H1 (cell line): ENCODE measurements around the gene ACY1. TPM values are rescaled to one million over a fixed set of nuclear protein-coding genes. Genes with fewer than 3 reads are reported as not detected.

Source experiments
- CTCF ChIA-PET: fragments of 300-600 bp; sonication (Branson Sonifier 250); formaldehyde crosslinking; loops from one replicate; lab custom pipeline; 2021; ENCODE audit not compliant: partially characterized antibody; lab: Charles Lee
- POLR2A ChIA-PET: fragments of 300-600 bp; sonication (Branson Sonifier 250); formaldehyde crosslinking; loops from one replicate; lab custom pipeline; 2021; ENCODE audit warnings: inconsistent platforms; ENCODE audit not compliant: partially characterized antibody; lab: Charles Lee
- DNase-seq, 2 experiments: peaks; one replicate each; pipeline versions ENCODE4 v3.0.0 to v3.0.0-alpha.2; 2010 to 2022; ENCODE audit warnings: low spot score in 2 of 2, low read depth in 1 of 2, mixed read lengths in 1 of 2
- FAIRE-seq: peaks from 2 replicates; lab custom pipeline; 2011; peaks lifted over from hg19 to GRCh38; lab: Jason Lieb, UNC
- H2AFZ ChIP-seq: 2 replicates; pipeline ENCODE4 v1.8.1; 2012; ENCODE audit warnings: low read length, inconsistent platforms
- H2AK5ac ChIP-seq: 2 replicates; pipeline ENCODE4 v1.6.1; 2013; ENCODE audit warnings: low read depth, low read length
- H2BK120ac ChIP-seq: replicated peaks from 2 replicates; pipeline ENCODE3; 2013; ENCODE audit warnings: low read depth, low read length, inconsistent platforms
- H2BK12ac ChIP-seq: 2 replicates; pipeline ENCODE4 v1.6.1; 2013; ENCODE audit warnings: low read depth, low read length
- H2BK15ac ChIP-seq: 2 replicates; pipeline ENCODE4 v1.6.1; 2013; ENCODE audit warnings: low read length
- H2BK20ac ChIP-seq: 2 replicates; pipeline ENCODE4 v1.6.1; 2013; ENCODE audit warnings: low read length
- H2BK5ac ChIP-seq: 2 replicates; pipeline ENCODE4 v1.6.1; 2013; ENCODE audit warnings: low read depth, low read length
- H3K14ac ChIP-seq: 2 replicates; pipeline ENCODE4 v1.6.1; 2013; ENCODE audit warnings: inconsistent platforms; ENCODE audit not compliant: insufficient read length
- H3K18ac ChIP-seq: 2 replicates; pipeline ENCODE4 v1.6.1; 2013; ENCODE audit warnings: low read length; ENCODE audit errors: extremely low read depth
- H3K23ac ChIP-seq: 2 replicates; pipeline ENCODE4 v1.6.1; 2013; ENCODE audit warnings: inconsistent platforms; ENCODE audit not compliant: insufficient read length
- H3K23me2 ChIP-seq: 2 replicates; pipeline ENCODE4 v1.6.1; 2013; ENCODE audit warnings: low read depth, low read length
- H3K27ac ChIP-seq: 2 replicates; pipeline ENCODE4 v1.6.1; 2011; ENCODE audit warnings: low read depth, low read length, inconsistent platforms
- H3K27me3 ChIP-seq, 4 experiments: replicated peaks in 1 of 4; 1 replicate in 1 of 4; 2 replicates in 3 of 4; pipeline versions ENCODE4 v1.6.1 to v1.8.1; 2011 to 2013; ENCODE audit warnings: low read length in 3 of 4, mild to moderate bottlenecking in 3 of 4, inconsistent platforms in 2 of 4, mixed read lengths in 2 of 4, moderate library complexity in 1 of 4; ENCODE audit not compliant: control insufficient read depth in 3 of 4, insufficient read depth in 3 of 4; ENCODE audit errors: extremely low read depth in 1 of 4
- H3K36me3 ChIP-seq, 4 experiments: 2 replicates each; pipeline versions ENCODE4 v1.6.1 to v1.8.1; 2011 to 2013; ENCODE audit warnings: mild to moderate bottlenecking in 4 of 4, low read length in 3 of 4, moderate library complexity in 2 of 4, control low read depth in 1 of 4, inconsistent platforms in 1 of 4; ENCODE audit not compliant: insufficient read depth in 4 of 4, control insufficient read depth in 2 of 4
- H3K4ac ChIP-seq: replicated peaks from 2 replicates; pipeline ENCODE3; 2013; ENCODE audit warnings: low read length, low read depth, mixed read lengths, inconsistent platforms; ENCODE audit not compliant: insufficient read length
- H3K4me1 ChIP-seq, 4 experiments: replicated peaks in 1 of 4; 1 replicate in 1 of 4; 2 replicates in 3 of 4; pipeline versions ENCODE4 v1.6.1 to v1.8.1; 2011 to 2013; ENCODE audit warnings: low read length in 3 of 4, inconsistent platforms in 2 of 4, mixed read lengths in 1 of 4; ENCODE audit not compliant: insufficient read depth in 4 of 4, control insufficient read depth in 3 of 4
- H3K4me2 ChIP-seq, 2 experiments: 2 replicates each; pipeline versions ENCODE4 v1.6.1 to v1.8.1; 2011 to 2013; ENCODE audit warnings: low read depth in 2 of 2, low read length in 2 of 2, control low read depth in 1 of 2, inconsistent platforms in 1 of 2, mild to moderate bottlenecking in 1 of 2; ENCODE audit not compliant: insufficient read depth in 1 of 2
- H3K4me3 ChIP-seq, 4 experiments: fragments of 200-600, 300-600 bp in 1 of 4; sonication (generic), shearing (Covaris generic), sonication (Bioruptor Twin) in 1 of 4; 2 replicates each; pipeline versions ENCODE4 v1.5.1 to v1.8.1; 2011 to 2016; ENCODE audit warnings: low read length in 4 of 4, low read depth in 3 of 4, control low read depth in 2 of 4, inconsistent platforms in 2 of 4, mild to moderate bottlenecking in 2 of 4, mixed read lengths in 1 of 4, moderate library complexity in 1 of 4; ENCODE audit not compliant: insufficient read depth in 2 of 4; ENCODE audit errors: extremely low read depth in 1 of 4
- H3K56ac ChIP-seq: replicated peaks from 2 replicates; pipeline ENCODE3; 2013; ENCODE audit warnings: low read depth, mild to moderate bottlenecking, mixed read lengths, low read length, inconsistent platforms; ENCODE audit not compliant: insufficient read length
- H3K79me1 ChIP-seq: 2 replicates; pipeline ENCODE4 v1.6.1; 2013; ENCODE audit warnings: low read depth, low read length, control low read depth
- H3K79me2 ChIP-seq, 2 experiments: 2 replicates each; pipeline versions ENCODE4 v1.6.1 to v1.8.1; 2012 to 2013; ENCODE audit warnings: low read length in 2 of 2, mild to moderate bottlenecking in 2 of 2, inconsistent platforms in 1 of 2; ENCODE audit not compliant: insufficient read depth in 2 of 2, control insufficient read depth in 1 of 2
- H3K9ac ChIP-seq, 4 experiments: replicated peaks in 1 of 4; 1 replicate in 1 of 4; 2 replicates in 3 of 4; pipeline versions ENCODE4 v1.6.1 to v1.8.1; 2011 to 2013; ENCODE audit warnings: low read depth in 3 of 4, low read length in 3 of 4, control low read depth in 2 of 4, mild to moderate bottlenecking in 2 of 4, moderate library complexity in 2 of 4, inconsistent platforms in 1 of 4; ENCODE audit errors: extremely low read depth in 1 of 4
- H3K9me3 ChIP-seq, 2 experiments: 2 replicates each; pipeline versions ENCODE4 v1.6.1 to v1.8.1; 2012 to 2013; ENCODE audit warnings: mild to moderate bottlenecking in 2 of 2, moderate library complexity in 2 of 2, control low read depth in 1 of 2, inconsistent platforms in 1 of 2, low read depth in 1 of 2, low read length in 1 of 2, mixed read lengths in 1 of 2; ENCODE audit not compliant: insufficient read depth in 2 of 2
- H4K20me1 ChIP-seq, 2 experiments: replicated peaks in 1 of 2; 2 replicates each; pipeline versions ENCODE3 to v1.8.1; 2011 to 2013; ENCODE audit warnings: inconsistent platforms in 2 of 2, low read length in 2 of 2, mild to moderate bottlenecking in 1 of 2; ENCODE audit not compliant: insufficient read depth in 2 of 2, control insufficient read depth in 1 of 2
- H4K5ac ChIP-seq: 2 replicates; pipeline ENCODE4 v1.6.1; 2013; ENCODE audit warnings: low read length, low read depth, mixed read lengths, inconsistent platforms; ENCODE audit not compliant: insufficient read length
- H4K8ac ChIP-seq: 2 replicates; pipeline ENCODE4 v1.8.0; 2013; ENCODE audit warnings: mild to moderate bottlenecking, moderate library complexity, low read length, inconsistent platforms; ENCODE audit not compliant: insufficient read depth; ENCODE audit errors: extremely low read depth
- H4K91ac ChIP-seq: replicated peaks from 2 replicates; pipeline ENCODE3; 2013; ENCODE audit warnings: low read length, mixed read lengths, inconsistent platforms; ENCODE audit not compliant: insufficient read length
- BACH1 ChIP-seq: IDR thresholded peaks from 2 replicates; pipeline ENCODE4 v1.6.1; 2012; ENCODE audit warnings: low read length, improper control_type of control experiment
- CBX5 ChIP-seq: fragments of 300-800, 300-1000 bp; sonication (generic); IDR thresholded peaks from 2 replicates; pipeline ENCODE4 v1.7.1; 2016; ENCODE audit warnings: antibody characterized with exemption, low read length, low read depth
- GABPA ChIP-seq: IDR thresholded peaks from 2 replicates; pipeline ENCODE4 v1.6.1; 2011; ENCODE audit warnings: mild to moderate bottlenecking, low read length, moderate library complexity, borderline replicate concordance; ENCODE audit not compliant: insufficient read depth
- MAFK ChIP-seq: IDR thresholded peaks from 2 replicates; pipeline ENCODE4 v1.6.1; 2012; ENCODE audit warnings: low read depth, mild to moderate bottlenecking, improper control_type of control experiment, low read length
- PHF8 ChIP-seq: fragments of 200-600 bp; sonication (generic); conservative IDR thresholded peaks from 2 replicates; pipeline ENCODE4 v1.7.1; 2012; ENCODE audit warnings: low read depth, mild to moderate bottlenecking, inconsistent platforms, low read length, moderate library complexity
- POLR2AphosphoS5 ChIP-seq: IDR thresholded peaks from 2 replicates; pipeline ENCODE4 v1.6.1; 2011; ENCODE audit warnings: low read depth, low read length
- POU5F1 ChIP-seq: IDR thresholded peaks from 2 replicates; pipeline ENCODE4 v1.6.1; 2011; ENCODE audit warnings: low read depth, mild to moderate bottlenecking, low read length, moderate library complexity
- RXRA ChIP-seq: IDR thresholded peaks from 2 replicates; pipeline ENCODE4 v1.6.1; 2011; ENCODE audit warnings: low read depth, mild to moderate bottlenecking, low read length, moderate library complexity; ENCODE audit not compliant: insufficient read depth
- SIX5 ChIP-seq: IDR thresholded peaks from 2 replicates; pipeline ENCODE4 v1.6.1; 2011; ENCODE audit warnings: mild to moderate bottlenecking, low read depth, low read length
- TEAD4 ChIP-seq: IDR thresholded peaks from 2 replicates; pipeline ENCODE4 v1.6.1; 2012; ENCODE audit warnings: low read depth, low read length, inconsistent platforms, mixed read lengths
- WGBS, 2 experiments: shearing (Covaris generic) in 1 of 2; methylation state at CpG; one replicate each; pipeline versions ENCODE4 v1.1.6 to v1.1.7; 2013 to 2015; ENCODE audit warnings: low lambda C conversion rate in 2 of 2, mixed read lengths in 2 of 2, inconsistent platforms in 1 of 2, low coverage in 1 of 2, missing lambda C conversion rate in 1 of 2; ENCODE audit not compliant: insufficient replicate concordance in 2 of 2, insufficient coverage in 1 of 2, insufficient read length in 1 of 2; ENCODE audit errors: extremely low coverage in 1 of 2, missing lambda C conversion rate in 1 of 2; 5-methylcytosine and 5-hydroxymethylcytosine counted together
- polyA plus RNA-seq, 7 experiments: library from polyadenylated mRNA; depleted of rRNA in 3 of 7; stranded (reverse) in 5 of 7; unstranded in 2 of 7; fragments of >200 nt in 5 of 7; fragments of 200-250 nt in 2 of 7; gene quantifications; 1 replicate in 5 of 7; 2 replicates in 1 of 7; 4 replicates in 1 of 7; pipeline versions ENCODE4 v1.2.1 to v1.2.3, GENCODE V29; 2011 to 2013; ENCODE audit warnings: missing spikeins in 2 of 7, mixed read lengths in 2 of 7
- total RNA-seq: library from RNA; stranded (reverse); fragmentation: NEBNext Ultra II Directional; extraction: Animal tissue kit (Norgen Biotek cat#: 25700); gene quantifications from 2 replicates; pipeline ENCODE4 v1.2.1, GENCODE V29; 2021
- TF ChIP-seq, protein P1 (sequence below), 3 experiments: IDR thresholded peaks; 1 replicate in 2 of 3; 2 replicates in 1 of 3; pipeline versions ENCODE4 v1.5.1 to v1.6.1; 2011; ENCODE audit warnings: low read length in 3 of 3, mild to moderate bottlenecking in 3 of 3, inconsistent platforms in 2 of 3, low read depth in 1 of 3, moderate library complexity in 1 of 3; ENCODE audit not compliant: insufficient read depth in 1 of 3; ENCODE audit errors: control extremely low read depth in 1 of 3
- TF ChIP-seq, protein P2 (sequence below): IDR thresholded peaks from 2 replicates; pipeline ENCODE4 v1.6.1; 2012; ENCODE audit warnings: inconsistent platforms

Gene ACY1
- total and polyA plus RNA-seq, 2 of the 8 experiments (the other 6 are each of a cell fraction or from before 2014, with no cell fraction given), result 48.3 to 113 TPM

DNA sequence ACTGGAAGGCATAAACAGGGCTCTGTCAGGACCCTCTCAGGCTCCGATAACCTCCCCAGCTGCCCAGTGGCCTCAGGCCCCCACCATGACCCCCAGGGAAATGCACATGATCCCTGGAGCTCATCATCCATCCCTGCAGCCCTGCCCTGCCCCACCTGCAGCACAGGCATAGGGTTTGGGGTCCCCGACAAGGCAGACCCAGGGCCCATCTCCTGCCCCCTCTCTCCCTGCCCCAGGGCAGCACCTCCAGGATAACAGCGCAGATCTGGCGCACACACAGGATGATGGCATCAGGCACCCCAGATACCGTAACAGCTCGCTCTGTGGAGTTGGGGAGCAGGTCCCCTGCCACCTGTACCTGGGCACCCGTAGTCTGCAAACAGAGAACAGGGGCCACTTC, 23.7 kb upstream of the ACY1 start:
- DNase-seq (no peak), FAIRE-seq (no peak)
- Histone ChIP-seq H2AFZ (no peak overlapping the region), H3K79me2 (no peaks in the 10 kb centered on the region), H3K27me3 (peaks cover 10 to 30% (median 19%) of the 10 kb centered on the region in 4 experiments), H3K18ac (no peak overlapping the region), H3K23ac (no peak overlapping the region), H3K14ac (no peak overlapping the region), H2BK5ac (no peak overlapping the region), H3K4ac (no peak overlapping the region), H4K5ac (no peak overlapping the region), H3K4me3 (no peak overlapping the region), H2BK15ac (no peak overlapping the region), H3K27ac (no peak overlapping the region), H3K4me2 (no peak overlapping the region), H3K23me2 (peaks cover 8% of the 10 kb centered on the region; the same call in 1 of the 2 replicates), H3K9me3 (no peaks in the 10 kb centered on the region), H4K20me1 (peaks cover 0 to 5% of the 10 kb centered on the region in 2 experiments), H4K8ac (no peak overlapping the region), H2BK120ac (no peak overlapping the region), H2BK20ac (no peak overlapping the region), H3K36me3 (no peaks in the 10 kb centered on the region), H4K91ac (no peak overlapping the region), H2AK5ac (no peak overlapping the region), H3K56ac (no peak overlapping the region), H3K79me1 (no peaks in the 10 kb centered on the region), H3K4me1 (peaks cover 3 to 26% (median 16%) of the 10 kb centered on the region in 4 experiments), H2BK12ac (no peak overlapping the region), H3K9ac (no peak overlapping the region)
- ChIA-PET CTCF (interaction anchor here (0.6 to 6.7 kb wide), 6 partner anchors 9 to 41 kb away, joined by 3 to 64 read pairs (median 8); partner anchors contain the start of genes ABHD14A, ABHD14B, ACY1 and PARP3), POLR2A (interaction anchor here (5.4 to 29.3 kb wide), 2 partner anchors 9 to 24 kb away, joined by 61 to 923 read pairs; partner anchors contain the start of genes ABHD14A, ABHD14B, ACY1 and PCBP4)
- 88% methylated on average over 7 of the region's 7 CpGs; no CpG with 5 or more reads in 1 of the 2 experiments for WGBS, 2 experiments
- TF ChIP-seq PHF8 (no peak), GABPA (no peak), MAFK (no peak), POU5F1 (no peak), TEAD4 (no peak), BACH1 (no peak), POLR2AphosphoS5 (no peak), SIX5 (no peak), RXRA (no peak), CBX5 (no peak)
- TF ChIP-seq, protein P1, sequence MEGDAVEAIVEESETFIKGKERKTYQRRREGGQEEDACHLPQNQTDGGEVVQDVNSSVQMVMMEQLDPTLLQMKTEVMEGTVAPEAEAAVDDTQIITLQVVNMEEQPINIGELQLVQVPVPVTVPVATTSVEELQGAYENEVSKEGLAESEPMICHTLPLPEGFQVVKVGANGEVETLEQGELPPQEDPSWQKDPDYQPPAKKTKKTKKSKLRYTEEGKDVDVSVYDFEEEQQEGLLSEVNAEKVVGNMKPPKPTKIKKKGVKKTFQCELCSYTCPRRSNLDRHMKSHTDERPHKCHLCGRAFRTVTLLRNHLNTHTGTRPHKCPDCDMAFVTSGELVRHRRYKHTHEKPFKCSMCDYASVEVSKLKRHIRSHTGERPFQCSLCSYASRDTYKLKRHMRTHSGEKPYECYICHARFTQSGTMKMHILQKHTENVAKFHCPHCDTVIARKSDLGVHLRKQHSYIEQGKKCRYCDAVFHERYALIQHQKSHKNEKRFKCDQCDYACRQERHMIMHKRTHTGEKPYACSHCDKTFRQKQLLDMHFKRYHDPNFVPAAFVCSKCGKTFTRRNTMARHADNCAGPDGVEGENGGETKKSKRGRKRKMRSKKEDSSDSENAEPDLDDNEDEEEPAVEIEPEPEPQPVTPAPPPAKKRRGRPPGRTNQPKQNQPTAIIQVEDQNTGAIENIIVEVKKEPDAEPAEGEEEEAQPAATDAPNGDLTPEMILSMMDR (IDR thresholded peaks at IDR 0.05; ENCODE audit: control extremely low read depth in 1 of 3, insufficient read depth in 1 of 3, low read depth in 1 of 3, low read length in 3 of 3), result no peak
- TF ChIP-seq, protein P2, sequence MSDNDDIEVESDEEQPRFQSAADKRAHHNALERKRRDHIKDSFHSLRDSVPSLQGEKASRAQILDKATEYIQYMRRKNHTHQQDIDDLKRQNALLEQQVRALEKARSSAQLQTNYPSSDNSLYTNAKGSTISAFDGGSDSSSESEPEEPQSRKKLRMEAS, result no peak
